Measurements from ENCODE around the gene DENND1C. TPM values are rescaled to one million over a fixed set of nuclear protein-coding genes. Genes with fewer than 3 reads are reported as not detected.
A peak's percentile ranks its signal among the peaks of the same experiment; 100 is the strongest.

Gene DENND1C
- total RNA-seq, 2 donors from 2014 or later: 0.30 to 0.75 TPM

GRCh38 chr19:6501740-6502648 is 20.4 kb upstream of the DENND1C start, which contains the start of gene TUBB4A:
TSS of gene TUBB4A (minus strand) at chr19:6502309. CDS start at chr19:6502212, 97 bp downstream.
- DNase-seq (ENCODE audit: low spot score): no peak
- H3K4me1 ChIP-seq: peaks cover 0 to 14% of the 10 kb centered on the region in 2 donors
- no peaks in the 10 kb centered on the region for H3K9me3 ChIP-seq
- no peaks in the 10 kb centered on the region for H3K36me3 ChIP-seq
- H3K27ac ChIP-seq: no peak within 1 kb of the TSS
- H3K4me3 ChIP-seq: peak within 1 kb of the TSS; percentile 9 to 52
- peaks cover 0 to 12% of the 10 kb centered on the region in 2 donors for H3K27me3 ChIP-seq
- TF ChIP-seq, protein P1, sequence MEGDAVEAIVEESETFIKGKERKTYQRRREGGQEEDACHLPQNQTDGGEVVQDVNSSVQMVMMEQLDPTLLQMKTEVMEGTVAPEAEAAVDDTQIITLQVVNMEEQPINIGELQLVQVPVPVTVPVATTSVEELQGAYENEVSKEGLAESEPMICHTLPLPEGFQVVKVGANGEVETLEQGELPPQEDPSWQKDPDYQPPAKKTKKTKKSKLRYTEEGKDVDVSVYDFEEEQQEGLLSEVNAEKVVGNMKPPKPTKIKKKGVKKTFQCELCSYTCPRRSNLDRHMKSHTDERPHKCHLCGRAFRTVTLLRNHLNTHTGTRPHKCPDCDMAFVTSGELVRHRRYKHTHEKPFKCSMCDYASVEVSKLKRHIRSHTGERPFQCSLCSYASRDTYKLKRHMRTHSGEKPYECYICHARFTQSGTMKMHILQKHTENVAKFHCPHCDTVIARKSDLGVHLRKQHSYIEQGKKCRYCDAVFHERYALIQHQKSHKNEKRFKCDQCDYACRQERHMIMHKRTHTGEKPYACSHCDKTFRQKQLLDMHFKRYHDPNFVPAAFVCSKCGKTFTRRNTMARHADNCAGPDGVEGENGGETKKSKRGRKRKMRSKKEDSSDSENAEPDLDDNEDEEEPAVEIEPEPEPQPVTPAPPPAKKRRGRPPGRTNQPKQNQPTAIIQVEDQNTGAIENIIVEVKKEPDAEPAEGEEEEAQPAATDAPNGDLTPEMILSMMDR (IDR thresholded peaks at IDR 0.05): no peak

DNA sequence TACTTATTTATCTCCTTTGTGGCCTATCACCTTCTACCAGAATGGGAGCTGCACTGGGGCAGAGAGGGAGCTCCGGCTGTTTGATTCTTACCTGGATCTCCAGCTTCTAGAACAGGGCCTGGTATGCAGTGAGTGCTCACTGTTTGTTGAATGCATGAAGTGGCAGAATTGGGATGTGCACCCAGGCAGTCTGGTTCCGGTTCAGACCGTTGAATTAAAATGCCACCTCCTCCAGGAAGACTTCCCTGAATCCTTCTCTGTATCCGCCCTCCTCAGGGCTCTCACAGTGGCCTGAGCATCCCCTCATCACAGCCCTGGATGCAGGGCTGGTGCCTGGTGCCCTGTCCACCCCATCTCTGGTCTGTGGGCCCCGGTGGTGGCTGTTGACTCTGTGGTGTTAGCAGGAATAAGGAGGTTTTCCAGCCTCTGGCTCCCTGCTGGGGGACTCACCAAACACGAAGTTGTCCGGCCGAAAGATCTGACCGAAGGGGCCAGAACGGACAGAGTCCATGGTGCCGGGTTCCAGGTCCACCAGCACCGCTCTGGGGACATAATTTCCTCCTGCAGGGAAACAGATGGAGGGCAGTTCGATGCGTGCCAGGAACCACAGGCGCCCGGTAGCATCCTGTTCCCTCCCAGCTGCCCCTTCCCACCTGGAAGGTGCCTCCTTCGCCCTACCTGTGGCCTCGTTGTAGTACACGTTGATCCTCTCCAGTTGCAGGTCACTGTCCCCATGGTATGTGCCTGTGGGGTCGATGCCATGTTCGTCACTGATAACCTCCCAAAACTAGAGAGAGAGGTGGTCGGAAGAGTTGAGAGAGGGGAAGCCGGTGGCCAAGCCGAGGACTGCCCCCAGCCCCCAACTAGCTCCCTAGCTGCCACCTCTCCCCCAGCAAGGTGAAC is 19.5 kb upstream of the DENND1C start:
- DNase-seq (ENCODE audit: low spot score): no peak
- TF ChIP-seq, protein P1 (IDR thresholded peaks at IDR 0.05): no peak
- no peak overlapping the region for H3K27ac ChIP-seq
- H3K27me3 ChIP-seq: peaks cover 0 to 12% of the 10 kb centered on the region in 2 donors
- H3K9me3 ChIP-seq: no peaks in the 10 kb centered on the region
- H3K4me1 ChIP-seq: peaks cover 0 to 14% of the 10 kb centered on the region in 2 donors
- H3K4me3 ChIP-seq: peak overlapping the region in 1 of 2 donors; percentile 52
- H3K36me3 ChIP-seq: no peaks in the 10 kb centered on the region

- H3K27ac ChIP-seq: no peak overlapping the region
- no peak overlapping the region for H3K4me3 ChIP-seq
- DNase-seq (ENCODE audit: low spot score): no peak
- H3K36me3 ChIP-seq: no peaks in the 10 kb centered on the region
- no peaks in the 10 kb centered on the region for H3K9me3 ChIP-seq
- H3K27me3 ChIP-seq: peaks cover 0 to 12% of the 10 kb centered on the region in 2 donors
- TF ChIP-seq, protein P1 (IDR thresholded peaks at IDR 0.05): no peak
- H3K4me1 ChIP-seq: peaks cover 0 to 14% of the 10 kb centered on the region in 2 donors
Measured at GRCh38 chr19:6499052-6499790, 17.6 kb upstream of the DENND1C start.

DNA sequence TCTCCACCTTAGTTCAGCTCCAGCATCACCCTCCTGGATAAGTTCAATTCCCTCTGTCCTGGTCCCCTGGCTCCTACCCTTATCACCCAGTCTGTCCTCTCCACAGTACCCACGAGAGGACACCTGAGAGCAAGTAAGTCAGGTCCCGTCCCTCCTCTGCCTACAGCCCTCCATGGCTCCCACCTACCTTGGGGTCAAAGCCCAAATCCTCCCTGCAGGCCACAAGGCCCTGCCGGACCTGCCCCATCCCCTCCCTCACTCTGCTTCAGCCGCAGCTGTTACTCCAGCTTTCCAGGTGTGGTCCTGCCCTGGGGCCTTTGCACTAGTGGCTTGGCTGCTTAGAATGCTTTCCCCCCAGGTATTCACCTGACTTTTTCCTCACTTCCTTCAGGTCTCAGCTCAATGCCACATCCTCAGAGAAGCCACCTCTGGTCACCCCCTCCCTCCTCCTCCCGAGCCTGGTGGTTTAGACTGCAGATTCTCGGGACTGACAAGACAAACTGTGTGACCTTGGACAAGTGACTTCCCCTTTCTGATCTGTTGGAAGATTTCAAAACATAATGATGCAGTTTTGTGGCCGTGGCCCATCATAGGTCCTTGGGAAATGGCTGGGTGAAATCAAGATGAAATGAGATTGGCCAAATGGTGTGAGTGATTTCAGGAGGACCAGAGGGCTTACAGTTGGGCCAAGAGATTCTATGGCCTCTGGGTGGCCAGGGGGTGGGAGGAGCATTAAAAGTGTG is 16.9 kb upstream of the DENND1C start:
- DNase-seq (ENCODE audit: low spot score): no peak
- Histone ChIP-seq H3K27me3 (peaks cover 0 to 12% of the 10 kb centered on the region in 2 donors), H3K9me3 (no peaks in the 10 kb centered on the region)

More for the DNA sequence above, 16.9 kb upstream of the DENND1C start:
- H3K36me3 ChIP-seq: no peaks in the 10 kb centered on the region
- no peak overlapping the region for H3K4me3 ChIP-seq
- H3K4me1 ChIP-seq: peaks cover 0 to 14% of the 10 kb centered on the region in 2 donors
- TF ChIP-seq, protein P1 (IDR thresholded peaks at IDR 0.05): no peak
- H3K27ac ChIP-seq: no peak overlapping the region
